Vagina (tissue), 2 donors: Measurements from ENCODE around the gene SRR. TPM values are rescaled to one million over a fixed set of nuclear protein-coding genes. Genes with fewer than 3 reads are reported as not detected.

Experiments
- DNase-seq, 2 donors: peaks; one replicate each; pipeline ENCODE4 v3.0.0-alpha.2; 2017; ENCODE audit errors: extremely low spot score in 2 of 2
- H3K27ac ChIP-seq: fragments of 200-600 bp; sonication (generic); one replicate; pipeline ENCODE4 v1.5.1; 2019
- H3K27me3 ChIP-seq: fragments of 200-600 bp; sonication (generic); one replicate; pipeline ENCODE4 v1.5.1; 2019
- H3K36me3 ChIP-seq, 2 donors: fragments of 200-600 bp; sonication (generic); one replicate each; pipeline ENCODE4 v1.5.1; 2017 to 2019
- H3K4me1 ChIP-seq: fragments of 200-600 bp; sonication (generic); one replicate; pipeline ENCODE4 v1.5.1; 2019
- H3K4me3 ChIP-seq, 2 donors: fragments of 200-600 bp; sonication (generic); 1 replicate in 1 of 2; 2 replicates in 1 of 2; pipeline ENCODE4 v1.5.1; 2016 to 2019
- H3K9me3 ChIP-seq: fragments of 200-600 bp; sonication (generic); one replicate; pipeline ENCODE4 v1.5.1; 2019
- POLR2A ChIP-seq, 2 donors: fragments of 450-650 bp; IDR thresholded peaks; one replicate each; pipeline ENCODE4 v1.6.1; 2017; ENCODE audit warnings: antibody characterized with exemption in 2 of 2, mild to moderate bottlenecking in 2 of 2, moderate library complexity in 2 of 2
- POLR2AphosphoS5 ChIP-seq, 2 donors: sonication (generic); formaldehyde crosslinking; IDR thresholded peaks; one replicate each; pipeline ENCODE4 v1.9.0; 2017; ENCODE audit warnings: antibody characterized with exemption in 2 of 2, mild to moderate bottlenecking in 2 of 2, low read depth in 1 of 2; ENCODE audit not compliant: insufficient read depth in 1 of 2
- intact Hi-C: fragments of 100-400 bp; cut with DNase I; formaldehyde crosslinking; loops from one replicate; pipeline ENCODE4 v1.15.1; 2023
- total RNA-seq: library from RNA; depleted of rRNA; stranded (reverse); fragments of >200 nt; gene quantifications from one replicate; pipeline ENCODE4 v1.2.3, GENCODE V29; 2016
- TF ChIP-seq, protein P1 (sequence below), 3 experiments: fragments of 450-650 bp in 2 of 3; fragments of 200-600 bp in 1 of 3; sonication (generic) in 1 of 3; IDR thresholded peaks; one replicate each; pipeline ENCODE4 v1.5.1; 2017 to 2019; ENCODE audit warnings: antibody characterized with exemption in 3 of 3, mild to moderate bottlenecking in 2 of 3, moderate library complexity in 2 of 3

The SRR gene
- total RNA-seq, 1 donor from 2014 or later, result 13.5 TPM

- H3K36me3 ChIP-seq, result peaks cover 0 to 47% of the 10 kb centered on the region in 2 donors
- DNase-seq, result no peak
- no peaks in the 10 kb centered on the region for H3K9me3 ChIP-seq
- no peaks in the 10 kb centered on the region for H3K27me3 ChIP-seq
- no peak for TF ChIP-seq POLR2A (IDR thresholded peaks at IDR 0.05)
- TF ChIP-seq, protein P1, sequence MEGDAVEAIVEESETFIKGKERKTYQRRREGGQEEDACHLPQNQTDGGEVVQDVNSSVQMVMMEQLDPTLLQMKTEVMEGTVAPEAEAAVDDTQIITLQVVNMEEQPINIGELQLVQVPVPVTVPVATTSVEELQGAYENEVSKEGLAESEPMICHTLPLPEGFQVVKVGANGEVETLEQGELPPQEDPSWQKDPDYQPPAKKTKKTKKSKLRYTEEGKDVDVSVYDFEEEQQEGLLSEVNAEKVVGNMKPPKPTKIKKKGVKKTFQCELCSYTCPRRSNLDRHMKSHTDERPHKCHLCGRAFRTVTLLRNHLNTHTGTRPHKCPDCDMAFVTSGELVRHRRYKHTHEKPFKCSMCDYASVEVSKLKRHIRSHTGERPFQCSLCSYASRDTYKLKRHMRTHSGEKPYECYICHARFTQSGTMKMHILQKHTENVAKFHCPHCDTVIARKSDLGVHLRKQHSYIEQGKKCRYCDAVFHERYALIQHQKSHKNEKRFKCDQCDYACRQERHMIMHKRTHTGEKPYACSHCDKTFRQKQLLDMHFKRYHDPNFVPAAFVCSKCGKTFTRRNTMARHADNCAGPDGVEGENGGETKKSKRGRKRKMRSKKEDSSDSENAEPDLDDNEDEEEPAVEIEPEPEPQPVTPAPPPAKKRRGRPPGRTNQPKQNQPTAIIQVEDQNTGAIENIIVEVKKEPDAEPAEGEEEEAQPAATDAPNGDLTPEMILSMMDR (IDR thresholded peaks at IDR 0.05), result peak in 2 of 3 experiments; percentile 26 to 53
- H3K4me3 ChIP-seq, result no peak overlapping the region
- H3K27ac ChIP-seq, result no peak overlapping the region
- no peaks in the 10 kb centered on the region for H3K4me1 ChIP-seq
- intact Hi-C loops, result loop anchor here (5.0 kb wide), 1 partner anchor 225 kb away; the partner anchor contains the start of gene HIC1
These were observed 21.4 kb upstream of the SRR start for GRCh38 chr17:2282297-2282873.

DNA sequence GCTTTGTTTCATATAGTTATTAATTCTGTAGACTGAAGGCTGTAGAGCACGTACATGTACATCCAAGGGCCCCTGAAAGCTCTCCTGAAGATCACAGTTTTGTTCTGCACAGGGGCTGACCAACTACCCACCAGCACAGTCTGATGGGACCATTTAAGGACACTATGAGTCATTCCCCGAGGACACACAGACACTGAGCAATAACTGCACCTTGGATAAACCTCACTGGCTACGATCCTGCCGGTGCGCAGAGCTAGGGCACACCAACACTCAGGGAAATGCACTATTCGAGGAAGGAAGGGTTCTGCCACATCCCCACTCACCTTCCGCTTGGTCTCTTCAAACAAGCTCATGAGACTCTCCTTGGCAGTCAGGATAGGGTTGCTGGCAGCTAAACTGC lies 20.4 kb upstream of the SRR start:
- intact Hi-C loops, result loop anchor here (5.0 kb wide), 1 partner anchor 226 kb away; the partner anchor contains the start of gene HIC1
- TF ChIP-seq POLR2AphosphoS5 (IDR thresholded peaks at IDR 0.05; ENCODE audit: insufficient read depth in 1 of 2, low read depth in 1 of 2) (no peak), POLR2A (IDR thresholded peaks at IDR 0.05) (no peak)
- TF ChIP-seq, protein P1 (IDR thresholded peaks at IDR 0.05), result no peak
- H3K36me3 ChIP-seq, result peaks cover 0 to 47% of the 10 kb centered on the region in 2 donors
- H3K27me3 ChIP-seq, result no peaks in the 10 kb centered on the region
- H3K9me3 ChIP-seq, result no peaks in the 10 kb centered on the region
- no peak for DNase-seq
- no peak overlapping the region for H3K4me3 ChIP-seq
- no peaks in the 10 kb centered on the region for H3K4me1 ChIP-seq
- H3K27ac ChIP-seq, result no peak overlapping the region

DNA sequence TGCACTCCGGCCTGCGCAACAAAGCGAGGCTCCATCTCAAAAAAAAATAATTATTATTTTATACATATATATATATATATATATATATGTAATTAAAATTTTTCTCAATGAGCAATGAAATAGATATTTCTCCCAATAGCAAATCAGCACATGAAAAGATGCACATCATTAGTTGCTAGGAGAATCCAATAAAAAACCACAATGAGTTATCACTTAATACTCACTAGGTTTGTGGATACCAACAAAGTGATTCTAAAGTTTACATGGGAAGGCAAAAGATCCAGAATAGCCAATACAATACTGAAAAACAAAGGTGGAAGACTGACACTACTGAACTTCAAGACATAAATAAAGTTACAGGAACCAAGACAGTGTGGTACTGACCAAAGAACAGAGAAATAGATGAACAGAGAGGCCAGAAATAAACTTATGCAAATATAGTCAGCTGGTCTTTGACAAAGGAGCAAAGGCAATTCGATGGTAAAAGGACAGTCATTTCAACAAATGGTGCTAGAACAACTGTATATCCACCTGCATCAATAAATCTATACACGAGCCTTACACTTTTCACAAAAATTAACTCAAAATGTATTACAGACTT lies 13.8 kb upstream of the SRR start:
- TF ChIP-seq, protein P1 (IDR thresholded peaks at IDR 0.05), result no peak
- TF ChIP-seq POLR2A (IDR thresholded peaks at IDR 0.05) (no peak), POLR2AphosphoS5 (IDR thresholded peaks at IDR 0.05; ENCODE audit: insufficient read depth in 1 of 2, low read depth in 1 of 2) (no peak)
- no peak overlapping the region for H3K4me3 ChIP-seq
- intact Hi-C loops, result no loop called here
- H3K27me3 ChIP-seq, result no peaks in the 10 kb centered on the region
- H3K9me3 ChIP-seq, result no peaks in the 10 kb centered on the region
- no peaks in the 10 kb centered on the region for H3K4me1 ChIP-seq
- DNase-seq, result no peak
- no peak overlapping the region for H3K27ac ChIP-seq
- peaks cover 0 to 43% of the 10 kb centered on the region in 2 donors for H3K36me3 ChIP-seq

GRCh38 chr17:2292100-2292499 lies 11.7 kb upstream of the SRR start:
- TF ChIP-seq POLR2AphosphoS5 (IDR thresholded peaks at IDR 0.05; ENCODE audit: insufficient read depth in 1 of 2, low read depth in 1 of 2), result no peak
- no peak for DNase-seq
- H3K4me1 ChIP-seq, result no peaks in the 10 kb centered on the region
- H3K4me3 ChIP-seq, result no peak overlapping the region
- H3K9me3 ChIP-seq, result no peaks in the 10 kb centered on the region
- intact Hi-C loops, result no loop called here
- H3K27me3 ChIP-seq, result no peaks in the 10 kb centered on the region
- peaks cover 0 to 62% of the 10 kb centered on the region in 2 donors for H3K36me3 ChIP-seq
- H3K27ac ChIP-seq, result no peak overlapping the region

DNA sequence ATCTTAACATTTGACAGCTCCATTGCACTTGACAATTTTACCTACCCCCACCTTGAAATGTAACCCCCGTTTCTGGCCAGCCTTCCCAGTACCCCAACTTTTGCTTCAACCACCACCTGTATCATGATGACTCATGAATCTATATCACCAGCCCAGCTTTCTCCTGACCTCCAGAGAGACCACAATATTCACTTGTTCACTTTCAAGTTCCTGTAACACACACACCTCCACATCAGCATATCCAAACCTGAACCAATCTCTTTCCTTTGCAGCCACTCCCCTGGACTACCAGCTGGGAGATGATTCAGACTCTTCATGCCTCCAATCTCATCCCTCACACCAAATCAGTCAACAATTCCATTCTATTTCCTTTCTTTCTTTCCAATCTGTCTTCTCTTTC lies 8.2 kb upstream of the SRR start:
- intact Hi-C loops, result no loop called here
- TF ChIP-seq POLR2A (IDR thresholded peaks at IDR 0.05) (no peak), POLR2AphosphoS5 (IDR thresholded peaks at IDR 0.05; ENCODE audit: insufficient read depth in 1 of 2, low read depth in 1 of 2) (no peak)
- TF ChIP-seq, protein P1 (IDR thresholded peaks at IDR 0.05), result no peak
- no peaks in the 10 kb centered on the region for H3K9me3 ChIP-seq
- DNase-seq, result no peak
- H3K4me3 ChIP-seq, result no peak overlapping the region
- H3K36me3 ChIP-seq, result peaks cover 0 to 81% of the 10 kb centered on the region in 2 donors
- no peak overlapping the region for H3K27ac ChIP-seq
- peaks cover 14% of the 10 kb centered on the region for H3K4me1 ChIP-seq
- no peaks in the 10 kb centered on the region for H3K27me3 ChIP-seq
